DOHH2 (cell line): ENCODE data around the gene WDR6.
A peak's percentile ranks its signal among the peaks of the same experiment; 100 is the strongest.

ENCODE experiments used
- H3F3A ChIP-seq: fragments of 200-600 bp; sonication (generic), shearing (Covaris generic); 2 replicates; pipeline ENCODE4 v1.6.0; 2016; ENCODE audit warnings: antibody characterized with exemption, mild to moderate bottlenecking; ENCODE audit not compliant: control insufficient read depth, insufficient read depth
- H3K27ac ChIP-seq: fragments of 200-600 bp; sonication (generic); 2 replicates; pipeline ENCODE4 v1.5.1; 2014; ENCODE audit warnings: low read depth, mild to moderate bottlenecking, low read length, moderate library complexity
- H3K27me3 ChIP-seq: fragments of 200-600 bp; sonication (generic); 2 replicates; pipeline ENCODE4 v1.6.1; 2014; ENCODE audit warnings: mild to moderate bottlenecking, low read length, mixed read lengths; ENCODE audit not compliant: control insufficient read depth
- H3K36me3 ChIP-seq: fragments of 200-600 bp; sonication (generic); 2 replicates; pipeline ENCODE4 v1.6.1; 2014; ENCODE audit warnings: mild to moderate bottlenecking, low read length, moderate library complexity, mixed read lengths; ENCODE audit not compliant: control insufficient read depth
- H3K4me1 ChIP-seq: fragments of 200-600 bp; sonication (generic); 2 replicates; pipeline ENCODE4 v1.6.1; 2014; ENCODE audit warnings: mild to moderate bottlenecking, low read length, mixed read lengths; ENCODE audit not compliant: control insufficient read depth
- H3K4me2 ChIP-seq: fragments of 200-600 bp; sonication (generic); 2 replicates; pipeline ENCODE4 v1.6.0; 2014; ENCODE audit warnings: mild to moderate bottlenecking, low read length, moderate library complexity
- H3K4me3 ChIP-seq: fragments of 200-600 bp; sonication (generic); 2 replicates; pipeline ENCODE4 v1.5.1; 2014; ENCODE audit warnings: mild to moderate bottlenecking, low read length, mixed read lengths
- H3K79me2 ChIP-seq: fragments of 200-600 bp; sonication (generic); 2 replicates; pipeline ENCODE4 v1.6.1; 2014; ENCODE audit warnings: mild to moderate bottlenecking, low read length, mixed read lengths; ENCODE audit not compliant: control insufficient read depth
- H3K9me2 ChIP-seq: fragments of 200-600 bp; sonication (generic); replicated peaks from 2 replicates; pipeline ENCODE4 v1.6.1; 2014; ENCODE audit warnings: mild to moderate bottlenecking, low read length, mixed read lengths; ENCODE audit not compliant: control insufficient read depth
- H3K9me3 ChIP-seq: fragments of 200-600 bp; sonication (generic); 2 replicates; pipeline ENCODE4 v1.6.1; 2014; ENCODE audit warnings: antibody characterized with exemption, low read length, mixed read lengths; ENCODE audit not compliant: control insufficient read depth, insufficient read depth
- H4K20me1 ChIP-seq: fragments of 200-600 bp; sonication (generic); 2 replicates; pipeline ENCODE4 v1.6.0; 2014; ENCODE audit warnings: low read depth, mild to moderate bottlenecking, antibody characterized with exemption, low read length, moderate library complexity; ENCODE audit not compliant: control insufficient read depth, insufficient read depth
- EZH2phosphoT487 ChIP-seq: fragments of 200-600 bp; sonication (generic); IDR thresholded peaks from 2 replicates; pipeline ENCODE4 v1.6.1; 2017; ENCODE audit warnings: borderline replicate concordance, mild to moderate bottlenecking, antibody characterized with exemption, low read length, moderate library complexity, mixed read lengths
- TF ChIP-seq, protein P1 (sequence below): fragments of 200-600 bp; sonication (generic); IDR thresholded peaks from one replicate; pipeline ENCODE4 v1.5.1; 2014; ENCODE audit warnings: antibody characterized with exemption, mild to moderate bottlenecking, low read depth, low read length; ENCODE audit not compliant: poor library complexity, severe bottlenecking

The WDR6 gene

DNA sequence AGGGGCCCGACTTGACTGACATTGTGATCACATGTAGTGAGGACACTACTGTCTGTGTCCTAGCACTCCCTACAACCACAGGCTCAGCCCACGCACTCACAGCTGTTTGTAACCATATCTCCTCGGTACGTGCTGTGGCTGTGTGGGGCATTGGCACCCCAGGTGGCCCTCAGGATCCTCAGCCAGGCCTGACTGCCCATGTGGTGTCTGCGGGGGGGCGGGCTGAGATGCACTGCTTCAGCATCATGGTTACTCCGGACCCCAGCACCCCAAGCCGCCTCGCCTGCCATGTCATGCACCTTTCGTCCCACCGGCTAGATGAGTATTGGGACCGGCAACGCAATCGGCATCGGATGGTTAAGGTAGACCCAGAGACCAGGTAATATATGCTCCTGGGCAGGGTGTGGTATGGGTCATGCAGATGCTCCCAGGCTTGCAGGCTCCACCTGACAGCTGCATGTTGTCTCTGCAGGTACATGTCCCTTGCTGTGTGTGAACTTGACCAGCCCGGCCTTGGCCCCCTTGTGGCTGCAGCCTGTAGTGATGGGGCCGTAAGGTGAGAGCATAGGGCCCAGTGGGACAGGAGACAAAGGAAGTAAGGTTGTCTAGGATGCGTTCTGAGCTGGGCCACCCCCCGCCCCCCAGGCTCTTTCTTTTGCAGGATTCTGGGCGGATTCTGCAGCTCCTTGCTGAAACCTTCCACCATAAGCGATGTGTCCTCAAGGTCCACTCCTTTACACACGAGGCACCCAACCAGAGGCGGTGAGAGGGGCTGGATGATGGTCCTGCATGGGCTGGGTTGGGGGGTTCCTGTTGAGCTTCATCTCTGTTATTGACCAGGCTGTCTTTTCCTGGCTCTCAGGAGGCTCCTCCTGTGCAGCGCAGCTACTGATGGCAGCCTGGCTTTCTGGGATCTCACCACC lies 6.8 kb downstream of the WDR6 start:
- Histone ChIP-seq H3K9me3 (no peaks in the 10 kb centered on the region), H4K20me1 (peaks cover 9% of the 10 kb centered on the region; the same call in 1 of the 2 replicates), H3K9me2 (no peaks in the 10 kb centered on the region), H3K36me3 (peaks cover 58% of the 10 kb centered on the region), H3F3A (peaks cover 13% of the 10 kb centered on the region), H3K4me2 (no peak overlapping the region), H3K4me3 (no peak overlapping the region), H3K4me1 (peaks cover 14% of the 10 kb centered on the region), H3K27me3 (no peaks in the 10 kb centered on the region), H3K79me2 (peaks cover 47% of the 10 kb centered on the region), H3K27ac (no peak overlapping the region)
- no peak for TF ChIP-seq EZH2phosphoT487
- TF ChIP-seq, protein P1, sequence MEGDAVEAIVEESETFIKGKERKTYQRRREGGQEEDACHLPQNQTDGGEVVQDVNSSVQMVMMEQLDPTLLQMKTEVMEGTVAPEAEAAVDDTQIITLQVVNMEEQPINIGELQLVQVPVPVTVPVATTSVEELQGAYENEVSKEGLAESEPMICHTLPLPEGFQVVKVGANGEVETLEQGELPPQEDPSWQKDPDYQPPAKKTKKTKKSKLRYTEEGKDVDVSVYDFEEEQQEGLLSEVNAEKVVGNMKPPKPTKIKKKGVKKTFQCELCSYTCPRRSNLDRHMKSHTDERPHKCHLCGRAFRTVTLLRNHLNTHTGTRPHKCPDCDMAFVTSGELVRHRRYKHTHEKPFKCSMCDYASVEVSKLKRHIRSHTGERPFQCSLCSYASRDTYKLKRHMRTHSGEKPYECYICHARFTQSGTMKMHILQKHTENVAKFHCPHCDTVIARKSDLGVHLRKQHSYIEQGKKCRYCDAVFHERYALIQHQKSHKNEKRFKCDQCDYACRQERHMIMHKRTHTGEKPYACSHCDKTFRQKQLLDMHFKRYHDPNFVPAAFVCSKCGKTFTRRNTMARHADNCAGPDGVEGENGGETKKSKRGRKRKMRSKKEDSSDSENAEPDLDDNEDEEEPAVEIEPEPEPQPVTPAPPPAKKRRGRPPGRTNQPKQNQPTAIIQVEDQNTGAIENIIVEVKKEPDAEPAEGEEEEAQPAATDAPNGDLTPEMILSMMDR: peak; percentile 89

DNA sequence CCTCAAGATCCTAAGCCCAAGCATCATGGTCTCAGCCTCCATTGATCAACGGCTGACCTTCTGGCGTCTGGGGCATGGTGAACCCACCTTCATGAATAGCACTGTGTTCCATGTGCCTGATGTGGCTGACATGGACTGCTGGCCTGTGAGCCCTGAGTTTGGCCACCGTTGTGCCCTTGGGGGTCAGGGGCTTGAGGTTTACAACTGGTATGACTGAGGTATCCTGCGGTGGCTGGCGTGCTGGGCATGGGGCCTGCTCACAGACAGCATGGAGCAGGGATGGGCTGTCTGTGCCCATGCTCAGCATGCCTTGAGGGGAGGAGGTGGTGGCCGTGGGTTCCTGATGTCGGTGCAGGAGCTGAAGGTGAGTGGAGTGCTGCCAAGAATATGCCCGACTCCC lies 7.9 kb downstream of the WDR6 start:
- H3K79me2 ChIP-seq: peaks cover 47% of the 10 kb centered on the region
- TF ChIP-seq, protein P1: no peak
- no peak for TF ChIP-seq EZH2phosphoT487
- no peaks in the 10 kb centered on the region for H3K27me3 ChIP-seq
- no peaks in the 10 kb centered on the region for H3K9me2 ChIP-seq
- H3K9me3 ChIP-seq: no peaks in the 10 kb centered on the region
- peaks cover 61% of the 10 kb centered on the region for H3K36me3 ChIP-seq
- H3K27ac ChIP-seq: no peak overlapping the region
- H3F3A ChIP-seq: peaks cover 16% of the 10 kb centered on the region
- H3K4me2 ChIP-seq: no peak overlapping the region
- no peak overlapping the region for H3K4me3 ChIP-seq
- H4K20me1 ChIP-seq: peaks cover 9% of the 10 kb centered on the region; the same call in 1 of the 2 replicates
- peaks cover 25% of the 10 kb centered on the region for H3K4me1 ChIP-seq

DNA sequence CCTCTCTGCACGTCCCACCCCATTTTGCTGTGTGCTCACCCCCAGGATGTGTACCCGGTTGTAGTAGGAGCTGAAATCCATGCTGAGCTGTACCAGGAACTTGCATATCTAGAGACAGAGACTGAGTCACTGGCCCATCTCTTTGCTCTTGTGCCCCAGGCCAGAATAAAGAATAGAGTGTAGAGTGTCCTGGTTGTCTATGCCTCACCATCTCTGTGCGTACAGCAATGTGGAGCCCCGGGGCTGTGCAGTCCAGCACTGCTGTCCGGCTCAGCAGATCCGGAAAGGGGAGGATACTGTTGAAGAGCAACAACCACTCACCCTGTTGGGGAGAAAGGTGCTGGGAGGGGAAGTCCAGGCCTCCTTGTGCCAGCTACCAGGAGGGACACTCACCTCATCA lies 8.6 kb downstream of the WDR6 start:
- Histone ChIP-seq H3K27ac (no peak overlapping the region), H3K36me3 (peaks cover 68% of the 10 kb centered on the region), H4K20me1 (peaks cover 9% of the 10 kb centered on the region; the same call in 1 of the 2 replicates), H3K27me3 (no peaks in the 10 kb centered on the region), H3K4me1 (peaks cover 25% of the 10 kb centered on the region), H3K4me3 (no peak overlapping the region), H3F3A (peaks cover 16% of the 10 kb centered on the region), H3K79me2 (peaks cover 50% of the 10 kb centered on the region), H3K9me3 (no peaks in the 10 kb centered on the region), H3K4me2 (no peak overlapping the region), H3K9me2 (no peaks in the 10 kb centered on the region)
- TF ChIP-seq EZH2phosphoT487: no peak
- TF ChIP-seq, protein P1: no peak
